ENCODE measurements around the gene TIAM2.
"Not testable (repeated sequence)": the region's sequence is repeated elsewhere in the genome, so short reads cannot be mapped to it uniquely, and the experiment has no call there.

Gene TIAM2

DNA sequence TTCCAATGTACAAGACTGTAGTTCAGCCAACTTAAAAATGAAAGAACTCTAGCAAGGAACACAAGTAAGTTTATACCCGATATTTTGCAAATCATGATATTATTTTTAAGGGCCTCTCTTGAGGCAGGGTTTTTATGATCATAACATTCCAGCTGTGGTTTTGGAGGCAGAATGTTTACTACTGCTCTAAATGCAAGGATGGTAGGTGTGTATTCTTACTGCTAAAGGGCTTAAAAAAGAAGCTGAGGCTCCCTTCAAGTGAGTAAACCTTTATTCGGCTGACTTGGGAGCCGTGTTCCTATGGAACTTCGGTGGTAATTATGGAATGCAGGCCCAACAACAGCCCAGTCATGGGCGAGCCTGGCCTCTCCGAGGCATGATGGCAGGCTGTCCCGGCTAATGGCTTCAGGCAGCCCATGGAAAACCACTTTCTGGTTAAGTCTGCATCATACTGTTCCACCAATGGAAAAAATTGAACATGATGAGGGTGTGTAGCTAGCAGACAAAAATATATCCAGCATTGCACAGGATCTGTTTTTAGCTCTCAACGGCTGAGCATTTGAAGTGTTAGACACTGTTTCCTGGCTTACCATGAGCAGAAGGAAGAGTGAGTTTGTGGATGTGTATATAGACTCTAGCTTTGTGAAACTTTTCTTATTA is 111.5 kb downstream of the TIAM2 start:
- DNase-seq = no peak

DNA sequence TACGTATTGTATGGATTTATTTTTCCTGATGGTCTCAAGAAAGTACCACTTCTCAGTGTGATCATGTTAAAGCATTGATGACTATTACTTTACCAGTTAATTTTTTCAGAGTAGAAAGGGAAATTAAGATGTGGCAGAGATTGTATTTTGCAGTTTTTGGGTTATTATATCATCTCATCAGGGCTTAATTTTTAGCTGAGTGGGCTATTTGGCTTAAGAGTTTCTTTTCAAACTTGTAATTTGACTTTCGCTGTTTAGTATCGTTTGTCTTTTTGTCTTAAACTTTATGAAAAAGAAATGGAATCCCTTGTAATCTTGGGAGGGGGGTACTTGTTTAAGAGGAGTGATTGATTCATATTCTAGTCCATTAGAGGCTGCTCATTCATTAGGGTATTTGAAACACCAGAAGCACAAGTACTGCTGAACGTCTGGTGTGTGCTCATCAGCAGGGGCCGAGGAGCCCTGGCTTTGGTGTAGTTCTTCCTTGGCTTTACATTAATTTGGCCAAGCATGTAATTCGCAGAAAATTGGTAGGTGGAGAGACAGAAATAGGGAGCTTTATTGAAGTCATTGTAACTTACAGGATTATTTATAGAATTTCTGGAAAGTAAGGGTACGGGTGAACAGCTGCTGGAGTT is 112.4 kb downstream of the TIAM2 start:
- DNase-seq = no peak

- no peak for DNase-seq
These were observed 113.1 kb downstream of the TIAM2 start for GRCh38 chr6:155108070-155108820.

GRCh38 chr6:155110721-155111120 is 115.6 kb downstream of the TIAM2 start:
- DNase-seq = no peak

DNA sequence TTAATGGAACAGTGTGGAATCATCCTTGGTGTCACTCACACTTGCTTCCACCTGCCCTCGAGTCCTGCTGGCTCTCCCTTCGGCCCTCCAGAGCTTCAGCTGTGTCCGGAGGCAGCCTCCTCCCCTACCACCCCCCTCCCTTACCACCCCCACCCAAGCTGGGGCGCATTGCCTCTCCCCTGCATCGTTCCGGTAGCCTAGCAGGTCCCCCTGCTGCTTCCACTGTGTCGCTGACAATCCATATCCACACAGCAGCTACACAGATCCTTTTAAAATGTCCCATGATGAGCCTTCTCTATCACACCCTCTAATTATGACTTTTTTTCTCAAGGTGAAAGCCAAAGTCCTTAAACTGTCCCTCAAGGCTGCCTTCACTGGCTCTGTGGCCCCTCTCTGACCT is 117.6 kb downstream of the TIAM2 start:
- no peak for DNase-seq

DNA sequence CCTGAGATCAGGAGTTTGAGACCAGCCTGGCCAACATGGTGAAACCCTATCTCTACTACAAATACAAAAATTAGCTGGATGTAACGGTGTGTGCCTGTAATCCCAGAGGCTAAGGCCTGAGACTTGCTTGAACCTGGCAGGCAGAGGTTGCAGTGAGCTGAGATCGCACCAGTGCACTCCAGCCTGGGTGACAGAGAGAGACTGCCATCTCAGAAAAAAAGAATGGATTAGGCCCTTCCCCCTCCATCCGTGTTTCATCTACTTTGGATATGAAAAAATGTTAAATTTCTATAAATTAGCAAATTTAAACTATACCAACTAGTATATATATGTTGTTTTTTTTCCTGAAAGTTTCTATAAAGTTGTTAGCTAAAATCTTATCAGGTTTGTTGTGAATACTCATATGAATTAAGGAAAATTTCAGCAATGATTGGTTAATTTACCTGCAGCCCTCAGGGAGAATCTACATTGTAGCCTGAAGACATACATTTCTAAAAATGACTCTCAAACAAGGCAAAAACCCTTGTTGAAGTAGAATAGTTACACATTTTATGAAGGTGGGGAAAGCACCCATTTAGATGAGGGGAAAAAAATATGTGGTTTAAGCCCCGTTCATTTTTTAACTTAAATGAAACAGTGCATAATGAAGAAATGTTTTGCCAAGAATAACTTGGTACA is 120.9 kb downstream of the TIAM2 start:
- DNase-seq = no peak

GRCh38 chr6:155116571-155116910 is 121.4 kb downstream of the TIAM2 start:
- DNase-seq = no peak

GRCh38 chr6:155117256-155117655 is 122.1 kb downstream of the TIAM2 start:
- DNase-seq = no peak

- no peak for DNase-seq
These were observed 122.7 kb downstream of the TIAM2 start for GRCh38 chr6:155117785-155118184.

DNA sequence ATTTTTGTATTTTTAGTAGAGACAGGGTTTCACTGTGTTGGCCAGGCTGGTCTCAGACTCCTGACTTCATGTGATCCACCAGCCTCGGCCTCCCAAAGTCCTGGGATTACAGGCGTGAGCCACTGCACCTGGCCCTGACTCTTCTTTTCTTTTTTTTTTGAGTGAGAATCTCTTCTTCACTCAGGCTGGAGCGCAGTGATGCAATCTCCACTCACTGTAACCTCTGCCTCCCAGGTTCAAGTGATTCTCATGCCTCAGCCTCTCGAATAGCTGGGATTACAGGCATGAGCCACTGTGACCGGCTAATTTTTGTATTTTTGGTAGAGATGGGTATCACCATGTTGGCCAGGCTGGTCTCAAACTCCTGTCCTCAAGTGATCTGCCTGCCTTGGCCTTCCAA is 124.1 kb downstream of the TIAM2 start:
- not testable (repeated sequence) for DNase-seq

GRCh38 chr6:155120034-155120433 is 124.9 kb downstream of the TIAM2 start:
- no peak for DNase-seq

DNA sequence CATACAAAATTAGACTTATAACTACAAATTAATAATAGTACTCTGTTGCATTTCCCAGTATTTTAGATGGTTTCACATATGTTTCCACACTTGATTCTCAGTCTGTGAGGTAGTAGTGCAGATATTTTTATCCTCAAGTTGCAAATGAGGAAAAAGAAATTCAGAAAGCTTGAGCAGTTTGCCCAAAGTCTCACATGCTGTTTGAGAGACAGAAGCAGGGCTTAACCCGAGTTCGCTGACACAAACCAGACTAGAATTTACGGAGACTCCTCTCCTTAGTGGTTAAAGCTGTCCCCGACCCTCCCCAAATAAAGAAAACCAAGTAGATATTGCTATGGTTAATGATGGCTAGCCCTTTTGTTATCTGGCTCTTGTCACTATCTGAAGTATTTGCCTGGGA is 126.2 kb downstream of the TIAM2 start:
- no peak for DNase-seq

DNA sequence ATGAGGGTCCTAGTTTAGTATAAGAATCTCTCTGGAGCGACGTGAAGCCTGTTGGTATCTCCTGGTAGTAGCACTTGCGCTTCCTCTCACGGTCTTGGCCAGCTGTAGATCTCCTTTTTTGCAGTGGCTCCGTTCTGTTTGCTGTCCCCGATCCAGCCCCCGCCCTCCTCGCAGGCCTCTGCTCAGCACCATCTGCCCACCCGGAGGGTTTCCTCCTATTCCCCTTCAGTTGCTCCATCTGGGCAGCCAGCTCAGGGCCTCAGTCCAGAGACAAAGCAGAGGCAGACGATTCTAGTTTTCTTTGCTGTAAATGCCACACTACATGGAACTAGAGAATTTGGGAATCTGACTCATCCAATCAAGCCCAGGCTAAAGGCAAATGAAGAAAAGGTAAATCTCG is 126.6 kb downstream of the TIAM2 start:
- no peak for DNase-seq

DNA sequence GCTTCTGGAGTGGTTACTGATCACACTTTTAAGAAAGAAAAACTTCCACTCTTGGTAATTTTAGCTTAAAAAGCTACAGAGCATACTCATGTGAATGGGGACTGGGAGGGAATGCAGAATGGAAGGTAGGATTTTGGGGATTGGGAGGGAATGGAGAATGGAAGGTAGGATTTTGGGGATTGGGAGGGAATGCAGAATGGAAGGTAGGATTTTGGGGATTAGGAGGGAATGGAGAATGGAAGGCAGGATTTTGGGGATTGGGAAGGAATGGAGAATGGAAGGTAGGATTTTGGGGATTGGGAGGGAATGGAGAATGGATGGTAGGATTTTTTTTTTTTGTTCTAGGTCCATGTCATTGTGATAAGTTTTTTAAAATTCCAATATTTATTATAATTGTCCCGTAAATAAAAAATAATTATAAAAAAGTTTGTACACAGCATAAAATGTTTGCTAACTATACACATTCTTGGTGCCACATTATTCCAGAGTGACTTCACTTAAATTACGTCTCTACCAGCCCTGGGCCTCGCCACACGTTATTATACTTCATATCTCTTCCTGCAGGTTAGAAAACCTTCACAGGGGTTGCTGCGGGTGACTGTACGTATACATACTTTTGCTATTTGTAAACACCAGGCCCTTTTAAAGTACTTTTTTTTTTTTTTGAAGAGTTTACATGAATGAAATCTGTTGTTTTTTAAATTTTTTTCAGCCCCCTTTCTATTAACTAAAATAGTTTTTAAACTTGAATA is 127.3 kb downstream of the TIAM2 start:
- no peak for DNase-seq

DNA sequence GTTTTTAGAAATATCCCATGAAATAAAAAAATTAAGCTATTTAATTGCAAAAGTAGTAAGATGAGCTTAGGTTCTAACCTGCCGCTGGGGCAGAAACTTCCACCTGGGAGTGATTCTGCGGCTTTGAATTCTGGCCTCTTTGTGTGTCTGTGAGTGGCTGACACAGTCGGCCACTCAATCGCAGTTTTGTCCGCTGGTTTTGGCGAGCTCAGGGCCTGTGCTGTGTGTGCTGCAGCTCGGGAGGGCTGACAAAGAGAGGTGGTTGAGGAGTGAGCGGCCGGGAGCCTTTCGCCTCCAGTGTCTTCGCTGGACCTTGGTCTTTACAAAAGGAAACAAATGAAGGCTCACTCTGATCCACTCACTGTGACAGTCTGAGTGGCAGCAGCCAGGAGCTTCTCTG is 128.4 kb downstream of the TIAM2 start:
- no peak for DNase-seq

DNA sequence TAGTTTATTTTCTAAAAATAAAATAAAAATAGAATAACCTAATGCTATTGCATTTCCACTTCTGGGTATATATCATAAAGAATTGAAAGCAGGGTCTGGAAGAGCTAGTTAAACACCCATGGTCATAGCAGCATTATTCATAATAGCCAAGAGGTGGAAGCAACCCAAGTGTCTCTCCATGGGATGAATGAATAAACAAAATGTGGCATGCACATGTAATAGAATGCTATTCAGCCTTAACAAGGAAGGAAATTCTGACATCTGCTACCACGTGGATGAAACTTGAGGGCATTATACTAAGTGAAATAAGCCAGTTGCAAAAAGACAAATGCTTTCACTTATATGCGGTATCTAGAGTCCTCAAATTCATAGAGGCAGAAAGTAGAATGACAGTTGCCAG is 130.8 kb downstream of the TIAM2 start:
- DNase-seq = no peak

GRCh38 chr6:155126727-155127439 is 131.8 kb downstream of the TIAM2 start:
- DNase-seq = no peak

DNA sequence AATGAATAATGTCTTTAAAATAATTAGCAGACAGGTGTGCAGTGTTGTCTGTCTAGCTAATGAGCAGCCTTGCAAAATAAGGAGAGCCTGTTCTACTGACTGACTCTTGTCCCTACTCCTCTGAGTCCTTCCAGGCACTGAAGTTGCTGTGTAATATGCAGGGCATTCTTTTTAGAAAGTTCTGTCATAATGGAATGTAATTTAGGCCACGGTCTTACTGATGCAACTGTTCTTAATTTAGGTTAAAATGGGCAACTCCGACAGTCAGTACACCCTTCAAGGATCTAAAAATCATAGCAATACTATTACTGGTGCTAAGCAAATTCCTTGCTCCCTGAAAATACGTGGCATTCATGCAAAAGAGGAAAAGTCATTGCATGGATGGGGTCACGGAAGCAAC is 133.9 kb downstream of the TIAM2 start:
- DNase-seq = no peak

DNA sequence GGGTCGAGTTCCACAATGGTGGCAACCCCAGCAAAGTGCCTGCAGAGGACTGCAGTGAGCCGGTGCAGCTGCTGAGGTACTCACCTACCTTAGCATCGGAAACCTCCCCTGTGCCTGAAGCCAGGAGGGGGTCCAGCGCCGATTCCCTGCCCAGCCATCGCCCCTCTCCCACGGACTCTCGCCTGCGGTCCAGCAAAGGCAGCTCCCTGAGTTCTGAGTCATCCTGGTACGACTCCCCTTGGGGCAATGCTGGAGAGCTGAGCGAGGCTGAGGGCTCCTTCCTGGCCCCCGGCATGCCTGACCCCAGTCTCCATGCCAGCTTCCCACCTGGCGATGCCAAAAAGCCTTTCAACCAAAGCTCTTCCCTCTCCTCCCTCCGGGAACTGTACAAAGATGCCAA is 134.6 kb downstream of the TIAM2 start:
- DNase-seq = no peak

DNA sequence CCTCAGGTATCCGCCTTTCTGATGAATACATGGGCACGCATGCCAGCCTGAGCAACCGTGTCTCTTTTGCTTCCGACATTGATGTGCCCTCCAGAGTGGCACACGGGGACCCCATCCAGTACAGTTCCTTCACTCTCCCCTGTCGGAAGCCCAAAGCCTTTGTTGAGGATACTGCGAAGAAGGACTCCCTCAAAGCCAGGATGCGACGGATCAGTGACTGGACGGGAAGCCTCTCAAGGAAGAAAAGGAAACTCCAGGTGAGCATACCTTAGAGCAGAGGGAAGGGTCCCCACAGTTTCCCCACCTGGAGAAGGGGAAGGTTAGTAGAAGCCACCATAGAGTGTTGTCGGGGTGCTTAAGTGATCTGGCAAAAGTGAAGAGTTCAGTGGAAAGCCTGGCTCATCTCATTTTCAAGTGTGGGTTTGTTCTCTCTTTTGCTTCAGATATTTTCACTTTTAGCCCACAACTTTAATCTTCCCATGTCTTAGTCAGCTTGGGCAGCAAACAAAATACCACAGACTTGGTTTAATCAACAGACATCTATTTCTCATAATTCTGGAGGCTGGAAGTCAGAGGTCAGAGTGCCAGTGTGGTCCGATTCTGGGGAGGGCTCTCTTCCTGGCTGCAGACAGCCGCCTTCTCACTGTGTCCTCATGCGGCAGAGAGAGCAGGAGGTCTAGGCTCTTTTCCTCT is 135.2 kb downstream of the TIAM2 start:
- no peak for DNase-seq

GRCh38 chr6:155132617-155133016 is 137.5 kb downstream of the TIAM2 start:
- DNase-seq = no peak

- DNase-seq = no peak
These were observed 145.9 kb downstream of the TIAM2 start for GRCh38 chr6:155141002-155141401.
